GM18505 (cell line): Measurements from ENCODE around the gene UBP1.
"Not testable (repeated sequence)": the region's sequence is repeated elsewhere in the genome, so short reads cannot be mapped to it uniquely, and the experiment has no call there.

Source experiments
- ATAC-seq: cut with Tn5 transposase; IDR thresholded peaks from one replicate; pipeline ENCODE4 v1.9.1; 2021; ENCODE audit not compliant: unreplicated experiment
- POLR2A ChIP-seq: IDR thresholded peaks from 4 replicates; pipeline ENCODE4 v1.6.1; 2011; ENCODE audit warnings: borderline replicate concordance; ENCODE audit not compliant: insufficient read depth, insufficient read length; ENCODE audit errors: extremely low read depth

Gene UBP1

DNA sequence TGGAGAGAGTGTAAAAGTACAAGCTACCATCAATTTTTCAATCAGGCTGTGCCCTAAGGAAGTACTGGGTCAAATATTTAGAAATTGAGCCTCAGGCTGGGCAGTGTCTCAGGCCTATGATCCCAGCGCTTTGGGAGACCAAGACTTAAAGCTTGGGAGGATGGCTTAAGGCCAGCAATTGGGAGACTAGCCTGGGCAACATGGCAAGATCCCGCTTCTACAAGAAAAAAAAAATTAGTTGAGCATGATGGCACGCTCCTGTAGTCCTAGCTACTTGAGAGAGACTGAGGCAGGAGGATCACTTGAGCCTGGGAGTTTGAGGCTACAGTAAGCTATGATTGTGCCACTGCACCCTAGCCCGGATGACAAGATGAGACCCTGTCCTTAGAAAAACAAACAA, 2.0 kb upstream of the UBP1 start:
- TF ChIP-seq POLR2A, result no peak
- ATAC-seq, result no peak

DNA sequence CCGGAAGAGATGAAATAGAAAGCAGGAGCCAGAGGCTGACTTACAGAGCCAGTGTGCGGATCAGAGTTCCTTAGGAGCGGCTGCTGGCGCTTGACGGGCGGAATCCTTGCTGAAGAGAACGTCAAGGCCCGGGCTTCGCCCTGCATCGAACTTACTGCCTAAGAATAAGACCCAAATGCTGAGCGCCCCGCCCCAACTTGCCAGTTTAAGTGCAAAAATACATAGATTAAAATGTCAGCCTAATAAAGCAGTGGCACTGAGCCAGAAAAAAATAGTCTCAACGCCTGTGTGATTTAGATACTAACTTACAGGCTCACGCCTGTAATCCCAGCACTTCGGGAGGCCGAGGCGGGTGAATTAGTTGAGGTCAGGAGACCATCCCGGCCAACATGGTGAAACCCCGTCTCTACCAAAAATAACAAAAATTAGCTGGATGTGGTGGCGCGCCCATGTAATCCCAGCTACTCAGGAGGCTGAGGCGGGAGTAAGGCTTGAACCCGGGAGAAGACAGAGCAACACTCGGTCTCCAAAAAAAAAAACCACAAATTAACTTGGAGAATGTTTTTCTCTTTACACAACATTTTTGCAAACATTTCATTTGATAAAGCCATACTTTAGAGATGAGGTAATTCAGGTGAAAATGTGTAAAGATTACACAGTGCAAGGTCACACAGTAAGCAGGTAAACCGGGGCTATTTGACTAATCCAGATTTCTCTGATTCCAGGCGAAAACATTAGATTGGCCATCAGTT, 1.2 kb upstream of the UBP1 start:
- TF ChIP-seq POLR2A, result no peak
- peak; percentile 4 for ATAC-seq

DNA sequence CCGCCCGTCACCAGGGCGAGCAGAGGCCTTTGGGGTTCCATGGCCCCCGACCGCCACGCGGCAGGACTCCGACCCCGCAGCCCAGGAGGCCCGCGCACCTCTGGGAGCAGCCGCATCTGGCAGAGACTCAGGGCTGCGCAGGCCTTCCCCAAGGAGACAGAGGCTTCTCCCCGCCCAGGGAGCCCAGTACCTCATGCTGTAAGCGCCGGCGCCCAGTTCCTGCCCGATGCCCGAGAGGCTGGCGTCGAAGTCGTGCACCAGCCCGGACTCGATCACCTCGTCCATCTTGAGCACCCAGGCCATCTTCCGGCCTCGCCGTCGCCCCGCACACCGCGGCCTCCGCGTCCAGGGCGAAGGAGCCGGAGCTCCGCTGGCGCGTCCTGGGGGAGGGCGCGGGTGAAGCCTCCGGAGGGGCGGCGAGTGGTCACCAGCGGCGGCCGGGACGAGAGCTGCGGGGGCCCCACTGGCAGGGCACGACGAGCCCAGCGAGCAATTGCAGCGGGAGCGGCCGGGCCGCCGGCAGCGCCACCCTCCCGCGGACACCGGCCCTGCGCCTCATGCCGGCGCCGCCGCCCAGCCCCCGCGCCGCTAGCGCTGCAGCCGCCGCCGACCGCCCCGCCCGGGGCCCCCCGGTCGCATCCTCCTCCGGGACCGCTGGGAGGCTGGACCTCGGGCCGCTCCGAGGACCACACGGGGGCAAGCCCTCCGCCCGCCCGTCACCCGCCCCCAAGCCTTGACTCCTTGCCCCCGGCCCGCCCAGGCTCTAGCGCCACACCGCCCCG, 468 bp downstream of the UBP1 start:
- no peak for TF ChIP-seq POLR2A
- ATAC-seq, result peak; percentile 25

- no peak for ATAC-seq
- no peak for TF ChIP-seq POLR2A
These were observed 1.2 kb downstream of the UBP1 start for GRCh38 chr3:33438881-33439545.

DNA sequence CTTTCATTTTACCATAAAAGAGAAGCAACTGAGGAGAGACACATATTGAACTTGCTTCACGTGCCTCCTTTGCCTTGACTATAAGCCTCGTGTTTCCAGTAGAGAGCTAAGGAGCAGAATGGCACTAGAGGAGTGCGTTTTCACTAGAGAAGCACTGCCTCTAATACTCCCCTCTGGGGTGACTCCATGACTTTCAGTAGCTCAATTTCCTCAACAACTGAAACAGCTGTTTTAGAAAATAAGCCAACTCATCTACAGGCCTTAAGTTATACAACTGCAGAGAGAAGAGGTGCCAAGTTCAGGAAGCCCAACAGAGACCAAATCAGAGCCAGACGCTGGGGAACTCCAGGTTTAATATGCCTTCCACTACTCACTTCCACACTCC, 1.9 kb downstream of the UBP1 start:
- no peak for TF ChIP-seq POLR2A
- ATAC-seq, result no peak

DNA sequence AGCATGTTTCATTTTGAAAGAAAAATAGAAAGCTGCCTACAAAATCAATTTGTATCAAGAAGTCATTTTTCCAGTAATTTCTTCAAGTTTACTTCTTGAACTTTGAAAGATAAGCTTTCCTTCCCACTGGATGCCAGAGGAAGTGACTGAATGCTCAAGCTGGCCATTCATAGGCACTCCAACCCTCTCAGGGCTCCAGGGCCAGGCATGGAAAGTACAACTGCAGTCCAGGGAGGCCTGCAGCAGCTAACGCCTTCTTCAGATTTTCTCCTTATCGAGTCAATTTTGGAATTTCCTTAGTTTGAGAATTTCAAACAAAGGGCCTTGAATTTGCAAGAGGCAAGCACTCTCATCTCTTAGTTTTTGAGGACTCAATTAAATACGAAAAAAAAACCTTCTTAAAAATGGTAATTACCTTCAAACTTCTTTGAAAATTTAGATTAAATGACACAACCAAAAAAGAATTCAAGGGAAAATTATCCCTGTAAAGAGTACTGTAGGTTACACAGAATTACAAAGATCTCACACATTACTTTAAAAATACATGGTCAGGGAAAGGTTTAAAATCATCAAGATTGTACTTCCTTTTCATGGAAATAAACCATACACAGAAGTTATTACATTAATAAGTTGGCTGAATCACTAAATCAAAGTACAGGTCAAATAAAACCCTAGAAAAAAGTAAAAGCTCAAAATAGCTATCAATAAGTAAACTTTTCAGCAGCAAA, 2.5 kb downstream of the UBP1 start:
- no peak for TF ChIP-seq POLR2A
- ATAC-seq, result no peak

DNA sequence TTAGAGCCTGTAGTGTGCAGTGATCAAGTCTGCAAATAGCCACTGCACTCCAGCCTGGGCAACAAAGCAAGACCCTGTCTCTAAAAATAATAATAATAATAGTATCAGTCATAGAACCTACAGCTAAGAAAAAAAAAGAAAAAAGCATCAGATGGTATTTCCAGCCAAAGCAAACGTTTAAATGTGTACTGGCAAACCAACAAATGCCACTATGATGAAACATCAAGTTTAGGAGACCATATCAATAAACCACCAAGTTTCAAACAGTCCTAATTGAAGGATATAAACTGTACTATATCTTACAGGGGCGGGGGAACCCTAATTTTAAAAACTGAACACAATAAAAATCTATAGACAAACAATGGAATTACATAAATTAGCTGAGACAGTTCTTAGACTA, 6.4 kb downstream of the UBP1 start:
- TF ChIP-seq POLR2A, result no peak
- no peak for ATAC-seq

DNA sequence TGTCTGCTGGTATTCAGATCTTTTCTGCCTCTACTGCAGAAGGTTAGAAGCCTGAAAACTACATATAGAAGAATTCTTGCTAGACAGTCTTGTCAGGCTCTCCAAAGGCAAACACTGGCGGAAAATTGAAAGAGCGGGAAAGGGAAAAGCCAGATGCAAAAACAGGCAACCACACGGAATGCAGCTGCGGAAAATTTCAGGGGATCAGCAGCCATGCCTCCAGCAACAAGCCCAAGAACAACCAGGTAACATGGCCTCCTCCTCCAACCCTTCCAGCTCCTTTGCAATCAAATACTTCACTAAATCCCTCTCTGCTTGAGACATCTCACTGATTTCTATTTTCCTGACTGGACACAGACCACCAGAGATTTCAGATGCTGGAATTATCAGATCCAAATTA, 9.6 kb downstream of the UBP1 start:
- ATAC-seq, result no peak
- no peak for TF ChIP-seq POLR2A

GRCh38 chr3:33430061-33430460, 10.1 kb downstream of the UBP1 start:
- TF ChIP-seq POLR2A, result no peak
- ATAC-seq, result no peak

GRCh38 chr3:33429306-33429705, 10.9 kb downstream of the UBP1 start:
- ATAC-seq, result not testable (repeated sequence)

DNA sequence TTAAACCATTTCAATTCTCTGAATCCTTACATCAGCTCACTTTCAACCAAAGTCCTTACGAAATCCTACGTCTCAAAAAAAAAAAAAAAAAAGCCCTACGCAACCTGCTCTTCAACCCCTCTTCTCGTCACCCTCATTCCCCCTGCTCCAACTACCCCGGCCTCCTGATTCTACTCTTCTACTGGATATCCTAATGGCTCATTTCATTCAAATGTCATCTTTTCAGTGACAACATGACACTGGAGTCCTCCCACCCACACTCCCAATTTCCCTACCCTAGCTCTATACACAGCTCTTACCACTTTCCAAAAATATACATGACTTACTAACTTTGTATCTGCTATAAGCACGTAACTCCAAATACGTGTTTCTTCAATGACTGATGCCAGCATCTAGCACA, 11.5 kb downstream of the UBP1 start:
- no peak for TF ChIP-seq POLR2A
- ATAC-seq, result no peak

DNA sequence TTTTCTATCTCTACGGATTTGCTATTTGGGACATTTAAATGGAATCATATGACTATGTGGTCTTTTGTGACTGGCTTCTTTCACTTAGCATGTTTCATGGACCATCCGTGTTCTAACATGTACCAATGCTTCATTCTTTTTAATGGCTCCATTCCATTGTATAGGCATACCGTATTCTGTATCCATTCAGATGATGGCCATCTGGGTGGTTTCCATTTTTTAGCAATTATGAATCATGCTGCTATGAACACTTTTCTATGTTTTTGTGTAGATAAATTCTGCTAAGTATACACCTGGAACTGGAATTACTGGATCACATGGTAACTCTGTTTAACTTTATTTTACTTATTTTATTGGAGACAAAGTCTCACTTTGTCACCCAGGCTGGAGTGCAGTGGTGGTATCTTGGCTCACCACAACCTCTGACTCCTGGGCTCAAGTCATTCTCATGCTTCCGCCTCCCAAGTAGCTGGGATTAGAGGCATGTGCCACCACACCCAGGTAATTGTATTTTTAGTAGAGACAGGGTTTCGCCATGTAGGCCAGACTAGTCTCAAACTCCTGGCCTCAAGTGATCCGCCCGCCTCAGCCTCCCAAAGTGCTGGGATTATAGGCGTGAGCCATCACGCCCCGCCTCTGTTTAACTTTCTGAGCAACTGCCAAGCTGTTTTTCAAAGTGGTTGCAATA, 13.4 kb downstream of the UBP1 start:
- no peak for ATAC-seq
- TF ChIP-seq POLR2A, result no peak

DNA sequence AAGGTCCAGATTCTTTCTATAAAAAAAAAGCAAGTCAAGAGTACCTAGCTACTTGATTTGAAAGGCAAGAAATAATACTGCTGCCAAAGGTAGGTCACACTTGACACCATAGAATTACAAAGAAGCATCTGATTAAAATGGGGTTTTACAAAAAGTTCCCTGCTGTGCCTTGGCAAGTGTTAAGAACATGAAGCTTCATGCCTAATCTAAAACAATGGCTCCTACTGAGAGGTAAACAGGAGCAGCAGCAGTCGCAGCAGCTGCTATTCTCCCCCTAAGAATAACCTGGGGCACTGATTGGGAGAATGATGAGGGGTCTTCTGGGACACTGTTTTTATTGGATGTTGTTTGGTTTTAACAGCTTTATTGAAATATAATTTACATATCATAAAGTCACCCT, 14.1 kb downstream of the UBP1 start:
- TF ChIP-seq POLR2A, result no peak
- ATAC-seq, result no peak
